Endothelial cell of umbilical vein (primary cell): ENCODE results near the gene SLC66A2.

Source experiments
- EZH2 ChIP-seq: IDR thresholded peaks from 2 replicates; pipeline ENCODE4 v1.6.1; 2012; ENCODE audit warnings: borderline replicate concordance, low read depth, mild to moderate bottlenecking, moderate library complexity, low read length, inconsistent platforms; ENCODE audit not compliant: severe bottlenecking
- FOS ChIP-seq: IDR thresholded peaks from 2 replicates; pipeline ENCODE4 v1.6.1; 2011; ENCODE audit warnings: mild to moderate bottlenecking, low read length, moderate library complexity, borderline replicate concordance; ENCODE audit not compliant: insufficient read depth
- GATA2 ChIP-seq: IDR thresholded peaks from 2 replicates; pipeline ENCODE4 v1.7.0; 2011; ENCODE audit warnings: low read depth, mild to moderate bottlenecking, moderate library complexity, mixed read lengths, low read length; ENCODE audit not compliant: insufficient read length, insufficient read depth
- JUN ChIP-seq: IDR thresholded peaks from 2 replicates; pipeline ENCODE4 v1.6.1; 2011; ENCODE audit warnings: borderline replicate concordance, low read depth; ENCODE audit not compliant: insufficient read length, insufficient read depth
- MYC ChIP-seq: IDR thresholded peaks from one replicate; pipeline ENCODE4 v1.6.1; 2011; ENCODE audit warnings: mild to moderate bottlenecking, low read depth, low read length
- POLR2A ChIP-seq: IDR thresholded peaks from 2 replicates; pipeline ENCODE4 v1.6.1; 2012; ENCODE audit warnings: low read depth, mild to moderate bottlenecking, control low read depth, low read length
- POLR2AphosphoS5 ChIP-seq: IDR thresholded peaks from 2 replicates; pipeline ENCODE4 v1.6.1; 2012; ENCODE audit warnings: low read depth, mild to moderate bottlenecking, control low read depth, low read length, moderate library complexity; ENCODE audit not compliant: insufficient read depth
- TF ChIP-seq, protein P1 (sequence below), 2 donors: IDR thresholded peaks; 1 replicate in 1 of 2; 2 replicates in 1 of 2; pipeline ENCODE4 v1.5.1; 2011; ENCODE audit warnings: low read length in 2 of 2, mild to moderate bottlenecking in 2 of 2, moderate library complexity in 2 of 2, control low read depth in 1 of 2, inconsistent platforms in 1 of 2, low read depth in 1 of 2; ENCODE audit not compliant: insufficient read depth in 1 of 2; ENCODE audit errors: extremely low read depth in 1 of 2
- TF ChIP-seq, protein P2 (sequence below): IDR thresholded peaks from 2 replicates; pipeline ENCODE4 v1.6.1; 2011; ENCODE audit not compliant: insufficient read depth, insufficient read length

DNA sequence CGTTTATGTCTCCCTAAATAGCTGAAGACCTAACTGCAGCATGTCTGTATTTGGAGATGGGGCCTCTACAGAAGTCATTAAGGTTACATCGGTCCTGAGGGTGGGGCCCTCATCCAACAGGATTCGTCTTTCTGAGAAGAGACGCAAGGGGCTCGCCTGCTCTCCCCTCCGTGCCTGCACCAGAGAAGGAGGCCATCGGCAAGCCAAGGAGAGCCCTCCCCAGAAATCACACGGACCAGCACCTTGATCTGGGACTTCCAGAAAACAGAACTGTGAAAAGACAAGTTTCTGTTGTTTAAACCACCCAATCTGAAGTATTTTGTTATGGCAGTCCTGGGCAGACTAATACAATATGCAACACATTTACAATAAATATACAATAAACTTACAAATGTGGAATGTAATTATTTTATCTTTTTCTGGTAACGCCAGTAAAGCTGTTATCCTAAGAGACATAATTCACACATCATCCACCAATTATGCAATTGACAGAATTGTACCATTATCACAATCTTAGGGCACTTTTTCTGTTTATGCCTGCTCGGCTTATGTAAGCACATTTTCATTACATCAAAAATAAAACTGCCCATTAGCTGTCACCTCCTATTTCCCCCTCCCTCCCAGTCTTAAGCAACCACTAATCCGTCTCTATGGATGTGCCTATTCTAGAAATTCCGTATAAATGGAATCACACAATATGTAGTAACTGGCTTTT is 19.1 kb upstream of the SLC66A2 start:
- TF ChIP-seq EZH2 = no peak
- TF ChIP-seq, protein P1, sequence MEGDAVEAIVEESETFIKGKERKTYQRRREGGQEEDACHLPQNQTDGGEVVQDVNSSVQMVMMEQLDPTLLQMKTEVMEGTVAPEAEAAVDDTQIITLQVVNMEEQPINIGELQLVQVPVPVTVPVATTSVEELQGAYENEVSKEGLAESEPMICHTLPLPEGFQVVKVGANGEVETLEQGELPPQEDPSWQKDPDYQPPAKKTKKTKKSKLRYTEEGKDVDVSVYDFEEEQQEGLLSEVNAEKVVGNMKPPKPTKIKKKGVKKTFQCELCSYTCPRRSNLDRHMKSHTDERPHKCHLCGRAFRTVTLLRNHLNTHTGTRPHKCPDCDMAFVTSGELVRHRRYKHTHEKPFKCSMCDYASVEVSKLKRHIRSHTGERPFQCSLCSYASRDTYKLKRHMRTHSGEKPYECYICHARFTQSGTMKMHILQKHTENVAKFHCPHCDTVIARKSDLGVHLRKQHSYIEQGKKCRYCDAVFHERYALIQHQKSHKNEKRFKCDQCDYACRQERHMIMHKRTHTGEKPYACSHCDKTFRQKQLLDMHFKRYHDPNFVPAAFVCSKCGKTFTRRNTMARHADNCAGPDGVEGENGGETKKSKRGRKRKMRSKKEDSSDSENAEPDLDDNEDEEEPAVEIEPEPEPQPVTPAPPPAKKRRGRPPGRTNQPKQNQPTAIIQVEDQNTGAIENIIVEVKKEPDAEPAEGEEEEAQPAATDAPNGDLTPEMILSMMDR (IDR thresholded peaks at IDR 0.05; ENCODE audit: extremely low read depth in 1 of 2, insufficient read depth in 1 of 2, low read depth in 1 of 2, low read length in 2 of 2) = no peak
- TF ChIP-seq GATA2 = no peak
- no peak for TF ChIP-seq POLR2A
- TF ChIP-seq, protein P2, sequence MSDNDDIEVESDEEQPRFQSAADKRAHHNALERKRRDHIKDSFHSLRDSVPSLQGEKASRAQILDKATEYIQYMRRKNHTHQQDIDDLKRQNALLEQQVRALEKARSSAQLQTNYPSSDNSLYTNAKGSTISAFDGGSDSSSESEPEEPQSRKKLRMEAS = no peak
- TF ChIP-seq JUN = no peak
- TF ChIP-seq POLR2AphosphoS5 = no peak
- no peak for TF ChIP-seq MYC
- TF ChIP-seq FOS = no peak
